Measurements from ENCODE around the gene EXOC4.

Gene EXOC4

DNA sequence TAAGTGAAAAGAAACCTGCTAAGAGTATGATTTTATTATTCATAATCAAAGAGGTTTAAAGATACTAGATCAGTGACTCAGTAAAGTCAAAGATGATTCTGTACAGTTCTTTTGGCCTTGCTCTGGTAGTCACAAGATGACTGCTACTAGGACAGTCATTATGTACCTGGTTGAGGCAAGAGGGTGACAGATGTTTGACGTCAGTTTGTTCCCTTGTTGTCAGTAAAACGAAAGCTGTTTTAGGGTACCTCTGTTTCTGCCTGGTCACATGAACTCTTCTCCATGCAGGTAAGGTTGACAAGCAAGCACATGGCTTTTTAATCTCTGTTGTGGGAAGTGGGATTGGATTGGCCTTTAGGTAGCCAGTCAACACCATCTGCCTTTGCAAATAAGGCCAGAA is 308.0 kb downstream of the EXOC4 start:
- no peak overlapping the region for H3K4me3 Mint-ChIP-seq
- H3K4me1 Mint-ChIP-seq (ENCODE audit: low read depth), result peaks cover 2% of the 10 kb centered on the region
- no peak overlapping the region for H3K27ac Mint-ChIP-seq
- H3K27me3 Mint-ChIP-seq, result no peaks in the 10 kb centered on the region
- DNase-seq, result no peak
- H3K36me3 Mint-ChIP-seq (ENCODE audit: low read depth), result peaks cover 16% of the 10 kb centered on the region
- H3K9me3 Mint-ChIP-seq, result peaks cover 8% of the 10 kb centered on the region

DNA sequence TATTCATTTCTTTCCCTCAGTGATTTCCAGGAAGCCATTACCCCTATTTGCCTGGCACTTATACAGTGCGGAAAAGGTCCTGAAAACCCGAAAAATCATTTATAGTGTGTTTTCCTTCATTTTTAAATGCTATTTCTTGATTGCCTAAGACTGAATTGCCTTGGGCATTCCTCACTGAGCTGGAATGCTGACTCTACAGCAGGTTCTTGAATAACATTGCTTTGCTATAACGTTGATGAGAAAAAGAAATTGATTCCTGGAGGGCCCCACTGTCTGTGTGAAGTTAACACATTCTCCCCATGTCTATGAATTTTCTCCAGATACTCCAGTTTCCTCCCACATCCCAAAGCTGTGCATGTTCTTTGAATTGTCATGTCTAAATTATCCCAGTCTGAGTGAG is 308.5 kb downstream of the EXOC4 start:
- peaks cover 12% of the 10 kb centered on the region for H3K9me3 Mint-ChIP-seq
- H3K27ac Mint-ChIP-seq, result no peak overlapping the region
- no peak overlapping the region for H3K4me3 Mint-ChIP-seq
- peaks cover 20% of the 10 kb centered on the region for H3K36me3 Mint-ChIP-seq (ENCODE audit: low read depth)
- no peaks in the 10 kb centered on the region for H3K4me1 Mint-ChIP-seq (ENCODE audit: low read depth)
- DNase-seq, result no peak
- no peaks in the 10 kb centered on the region for H3K27me3 Mint-ChIP-seq

DNA sequence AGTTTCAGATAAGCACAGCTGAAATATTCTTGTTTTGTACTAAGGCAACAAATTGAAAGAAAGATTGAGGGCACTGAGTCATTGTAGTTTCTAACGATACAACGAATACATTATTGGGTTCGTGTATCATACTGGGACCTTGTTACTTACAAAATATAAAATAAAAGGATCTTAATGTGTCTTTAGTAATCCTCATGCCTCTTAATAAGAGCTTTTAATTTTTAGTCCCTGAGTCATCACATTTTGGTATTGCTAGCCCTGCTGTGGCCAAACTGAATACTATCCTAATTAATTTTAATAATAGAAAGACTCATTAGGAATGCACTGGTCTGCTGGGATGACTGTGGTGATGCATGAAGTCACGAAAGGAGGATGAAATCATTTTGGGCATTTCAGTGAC is 309.7 kb downstream of the EXOC4 start:
- Mint-ChIP-seq H3K4me1 (ENCODE audit: low read depth) (no peaks in the 10 kb centered on the region), H3K27me3 (no peaks in the 10 kb centered on the region)

DNA sequence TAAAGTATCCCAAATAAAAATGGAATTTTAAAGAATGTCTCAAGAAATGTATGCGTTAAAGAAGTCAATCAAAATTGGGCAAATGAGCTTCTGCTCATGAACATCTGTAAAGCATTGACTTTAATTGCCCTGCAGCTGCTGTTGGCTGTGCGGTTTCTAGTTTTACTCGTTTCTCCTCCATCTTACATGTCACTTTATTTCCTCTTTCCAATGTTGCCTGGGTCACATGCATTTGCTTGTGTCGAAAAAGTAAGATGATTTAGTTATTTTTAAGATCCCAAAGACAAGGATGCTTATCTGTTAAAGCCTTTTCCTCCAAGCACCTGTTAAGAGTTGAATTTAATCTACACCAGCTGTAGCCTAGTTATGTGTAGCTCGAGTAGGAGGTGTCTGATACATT is 310.4 kb downstream of the EXOC4 start:
- H3K4me1 Mint-ChIP-seq (ENCODE audit: low read depth), result no peaks in the 10 kb centered on the region
- no peak overlapping the region for H3K4me3 Mint-ChIP-seq
- peaks cover 12% of the 10 kb centered on the region for H3K9me3 Mint-ChIP-seq
- H3K27me3 Mint-ChIP-seq, result no peaks in the 10 kb centered on the region
- no peak for DNase-seq
- no peak overlapping the region for H3K27ac Mint-ChIP-seq
- H3K36me3 Mint-ChIP-seq (ENCODE audit: low read depth), result peaks cover 23% of the 10 kb centered on the region

More for the DNA sequence above, 309.7 kb downstream of the EXOC4 start:
- Mint-ChIP-seq H3K36me3 (ENCODE audit: low read depth) (peaks cover 23% of the 10 kb centered on the region), H3K27ac (no peak overlapping the region), H3K9me3 (peaks cover 12% of the 10 kb centered on the region), H3K4me3 (no peak overlapping the region)
- DNase-seq, result no peak

DNA sequence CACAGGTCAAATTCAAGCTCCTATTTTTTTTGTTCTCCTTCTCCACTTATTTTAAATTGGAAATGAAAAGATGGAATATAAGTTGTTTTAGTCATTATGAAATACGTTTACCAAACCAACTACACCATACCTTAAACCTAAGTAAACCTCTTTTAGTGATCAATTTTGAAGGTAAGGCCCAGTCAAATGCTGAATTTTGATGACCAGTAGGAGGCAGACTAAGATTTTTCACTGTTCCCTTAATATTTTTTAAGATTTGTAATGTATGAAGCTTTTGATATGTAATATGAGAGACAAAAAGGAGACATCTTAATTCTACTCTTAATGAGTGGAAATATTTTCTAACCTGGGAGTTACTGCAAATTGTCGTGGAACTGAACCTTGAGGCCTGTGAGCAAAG is 311.6 kb downstream of the EXOC4 start:
- Mint-ChIP-seq H3K9me3 (peaks cover 12% of the 10 kb centered on the region), H3K36me3 (ENCODE audit: low read depth) (peaks cover 23% of the 10 kb centered on the region), H3K27ac (no peak overlapping the region), H3K27me3 (no peaks in the 10 kb centered on the region), H3K4me3 (no peak overlapping the region), H3K4me1 (ENCODE audit: low read depth) (no peaks in the 10 kb centered on the region)
- no peak for DNase-seq

DNA sequence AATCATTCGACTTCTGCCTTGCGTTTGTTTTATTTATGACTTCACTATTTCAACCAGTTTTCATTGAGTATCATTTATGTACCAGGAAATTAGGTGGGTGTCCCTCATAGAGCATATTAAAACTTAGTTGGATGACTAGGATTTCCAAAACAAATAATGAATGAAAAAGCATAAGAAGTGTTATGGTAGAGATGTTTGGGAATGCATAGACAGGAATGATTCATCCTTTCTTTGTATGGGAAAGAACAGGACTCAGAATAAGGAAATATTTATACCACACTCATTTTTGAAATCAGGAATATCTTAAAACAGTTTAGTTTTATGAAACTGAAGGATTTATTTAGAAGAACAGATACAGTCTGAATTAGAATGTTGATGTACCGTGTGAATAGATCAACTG is 315.7 kb downstream of the EXOC4 start:
- H3K4me1 Mint-ChIP-seq (ENCODE audit: low read depth), result peaks cover 7% of the 10 kb centered on the region
- H3K27ac Mint-ChIP-seq, result no peak overlapping the region
- DNase-seq, result no peak

DNA sequence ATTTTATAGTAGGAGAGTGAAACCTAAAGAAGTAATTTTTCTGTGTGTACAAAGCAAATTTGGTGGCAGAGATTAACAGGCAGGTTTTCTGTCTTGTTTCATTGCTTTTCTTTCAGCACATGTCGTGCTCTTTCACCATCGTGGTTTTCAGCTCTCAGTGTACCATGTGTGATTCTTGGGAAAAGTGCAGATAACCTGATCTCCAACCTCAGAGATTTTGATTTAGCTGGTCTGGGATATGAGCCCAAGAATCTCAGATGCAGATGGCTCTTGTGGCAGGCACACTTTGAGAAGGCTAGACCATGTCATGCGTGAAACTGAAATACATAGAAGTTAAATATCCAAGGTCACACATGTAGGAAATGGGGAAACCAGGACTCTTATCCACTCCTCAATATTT is 317.4 kb downstream of the EXOC4 start:
- no peaks in the 10 kb centered on the region for H3K27me3 Mint-ChIP-seq
- no peak overlapping the region for H3K27ac Mint-ChIP-seq
- peaks cover 11% of the 10 kb centered on the region for H3K36me3 Mint-ChIP-seq (ENCODE audit: low read depth)
- DNase-seq, result no peak
- no peak overlapping the region for H3K4me3 Mint-ChIP-seq
- peaks cover 7% of the 10 kb centered on the region for H3K9me3 Mint-ChIP-seq
- H3K4me1 Mint-ChIP-seq (ENCODE audit: low read depth), result peaks cover 7% of the 10 kb centered on the region

More for the DNA sequence above, 315.7 kb downstream of the EXOC4 start:
- Mint-ChIP-seq H3K36me3 (ENCODE audit: low read depth) (peaks cover 18% of the 10 kb centered on the region), H3K4me3 (no peak overlapping the region), H3K27me3 (no peaks in the 10 kb centered on the region), H3K9me3 (peaks cover 10% of the 10 kb centered on the region)

DNA sequence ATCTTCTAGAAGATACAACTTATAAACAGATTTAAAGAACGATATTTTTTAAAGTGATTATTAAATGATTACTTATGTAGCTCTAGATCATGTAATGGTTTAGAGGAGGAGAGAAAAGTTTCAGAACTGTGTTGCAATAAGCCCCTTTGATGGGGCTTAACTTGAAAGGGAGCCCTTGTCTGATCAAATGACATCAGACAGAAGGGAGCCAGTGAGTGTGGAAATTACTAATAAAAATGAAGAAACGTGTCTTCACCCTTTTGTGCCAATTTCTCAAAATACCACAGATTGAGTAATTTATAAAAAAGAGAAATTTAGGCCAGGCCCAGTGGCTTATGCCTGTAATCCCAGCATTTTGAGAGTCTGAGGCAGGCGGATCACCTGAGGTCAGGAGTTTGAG is 318.2 kb downstream of the EXOC4 start:
- DNase-seq, result no peak
- Mint-ChIP-seq H3K4me3 (no peak overlapping the region), H3K9me3 (peaks cover 4% of the 10 kb centered on the region), H3K4me1 (ENCODE audit: low read depth) (peaks cover 7% of the 10 kb centered on the region), H3K27me3 (no peaks in the 10 kb centered on the region), H3K27ac (no peak overlapping the region), H3K36me3 (ENCODE audit: low read depth) (peaks cover 7% of the 10 kb centered on the region)

DNA sequence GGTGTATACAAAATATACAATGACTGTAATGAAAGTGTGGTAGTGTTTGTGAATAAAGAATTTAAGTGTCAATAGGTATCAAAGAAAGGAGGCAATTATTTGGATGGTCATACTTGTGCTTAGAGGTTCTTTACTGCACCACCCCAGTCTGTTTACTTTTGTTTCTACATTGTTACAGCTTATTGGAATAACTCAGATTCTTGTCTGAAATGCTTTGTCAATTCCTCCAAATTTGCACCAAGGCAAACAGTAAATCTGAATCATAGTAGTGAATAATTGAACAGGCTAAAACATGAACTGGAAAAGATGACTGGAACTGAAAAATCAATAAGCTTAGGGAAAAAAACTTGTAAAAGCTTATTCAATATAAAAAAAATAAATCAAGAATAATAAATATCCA is 319.2 kb downstream of the EXOC4 start:
- Mint-ChIP-seq H3K4me3 (no peak overlapping the region), H3K9me3 (no peaks in the 10 kb centered on the region)

DNA sequence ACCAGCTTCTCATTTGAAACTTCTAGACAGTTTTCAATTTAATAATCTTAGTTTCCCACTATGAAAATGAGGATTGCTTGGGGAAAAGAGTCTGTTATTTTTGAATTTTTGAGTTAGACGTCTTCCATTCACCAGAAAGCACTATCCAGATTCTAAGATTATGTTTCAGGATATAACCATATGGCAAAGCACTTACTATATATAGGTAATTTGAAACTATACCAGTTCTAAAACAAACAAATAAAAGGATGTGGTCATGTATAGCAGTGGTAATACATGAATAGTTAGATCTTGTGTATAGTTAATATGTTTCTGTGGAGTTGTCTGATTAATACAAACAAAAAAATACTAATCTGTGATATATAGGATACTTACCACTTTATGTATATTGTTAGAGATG is 320.0 kb downstream of the EXOC4 start:
- Mint-ChIP-seq H3K9me3 (no peaks in the 10 kb centered on the region), H3K27ac (no peak overlapping the region), H3K36me3 (ENCODE audit: low read depth) (no peaks in the 10 kb centered on the region), H3K27me3 (no peaks in the 10 kb centered on the region), H3K4me3 (no peak overlapping the region), H3K4me1 (ENCODE audit: low read depth) (peaks cover 7% of the 10 kb centered on the region)
- no peak for DNase-seq

More for the DNA sequence above, 319.2 kb downstream of the EXOC4 start:
- Mint-ChIP-seq H3K4me1 (ENCODE audit: low read depth) (peaks cover 7% of the 10 kb centered on the region), H3K27ac (no peak overlapping the region), H3K27me3 (no peaks in the 10 kb centered on the region), H3K36me3 (ENCODE audit: low read depth) (peaks cover 3% of the 10 kb centered on the region)
- no peak for DNase-seq

DNA sequence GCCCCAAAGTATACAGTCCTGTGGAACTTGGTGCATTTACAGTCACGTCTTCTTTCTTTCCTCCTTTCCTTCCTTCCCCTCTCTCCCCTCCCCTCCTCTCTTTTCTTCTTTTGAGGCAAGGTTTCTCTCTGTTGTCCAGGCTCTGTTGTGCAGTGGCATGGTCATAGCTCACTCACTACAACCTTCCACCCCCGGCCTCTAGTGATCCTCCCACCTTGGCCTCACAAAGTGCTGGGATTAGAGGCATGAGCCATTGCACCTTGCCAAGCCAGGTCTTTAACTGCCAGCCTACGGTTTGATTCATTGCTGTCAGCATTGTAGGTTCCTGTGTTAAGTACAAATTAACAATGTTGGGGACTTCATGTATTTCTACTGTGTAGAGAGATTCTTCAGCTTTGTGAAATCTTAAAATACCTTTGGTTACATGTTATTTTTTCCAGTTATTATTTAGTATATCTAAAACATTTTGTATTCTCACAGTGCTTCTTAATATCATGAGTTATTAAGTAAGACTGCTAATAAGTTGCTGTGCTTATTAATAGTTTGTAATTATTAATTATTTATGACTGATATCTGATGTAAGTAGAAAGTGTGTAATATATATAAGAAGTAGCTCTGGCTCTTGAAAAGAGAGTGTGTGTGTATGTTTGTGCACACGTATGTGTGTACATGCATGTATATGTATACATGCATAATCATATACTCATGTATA is 320.8 kb downstream of the EXOC4 start:
- Mint-ChIP-seq H3K27ac (no peak overlapping the region), H3K4me3 (no peak overlapping the region), H3K27me3 (no peaks in the 10 kb centered on the region), H3K36me3 (ENCODE audit: low read depth) (peaks cover 1% of the 10 kb centered on the region), H3K9me3 (no peaks in the 10 kb centered on the region), H3K4me1 (ENCODE audit: low read depth) (peaks cover 7% of the 10 kb centered on the region)
- no peak for DNase-seq

DNA sequence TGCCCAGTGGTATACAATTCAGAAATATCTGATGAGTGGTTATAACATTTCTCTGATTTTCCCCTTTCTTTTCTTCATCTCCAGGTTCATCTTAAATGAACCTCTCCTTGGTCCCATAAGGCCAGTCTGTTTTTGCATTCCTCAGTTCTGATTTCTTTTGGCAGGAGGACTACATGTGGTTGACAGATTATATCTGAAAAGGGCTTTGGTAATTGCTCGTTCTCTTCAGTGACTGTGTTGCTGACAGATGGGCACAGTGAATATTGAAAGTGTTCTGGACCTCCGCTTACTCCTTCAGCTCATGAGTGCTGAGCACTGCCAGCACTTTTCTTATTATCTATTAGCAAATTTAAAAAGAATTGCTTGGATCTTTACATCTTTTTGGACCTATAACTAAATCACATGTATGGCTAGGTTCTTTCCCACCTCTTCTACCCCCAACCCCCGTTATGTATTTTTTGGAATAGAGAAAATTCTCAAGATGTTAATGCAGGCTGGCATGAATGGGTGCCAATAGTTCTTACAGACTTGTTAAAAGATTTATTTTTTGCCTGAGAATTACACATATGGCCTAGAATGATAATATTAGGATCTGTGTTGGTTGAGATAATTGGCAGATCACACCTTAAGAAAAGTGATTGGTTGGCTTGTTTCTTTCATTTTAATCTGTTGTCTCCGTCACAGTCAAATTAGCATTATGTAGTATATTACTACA is 323.0 kb downstream of the EXOC4 start:
- Mint-ChIP-seq H3K36me3 (ENCODE audit: low read depth) (peaks cover 19% of the 10 kb centered on the region), H3K9me3 (no peaks in the 10 kb centered on the region), H3K4me1 (ENCODE audit: low read depth) (peaks cover 7% of the 10 kb centered on the region), H3K27me3 (no peaks in the 10 kb centered on the region), H3K4me3 (no peak overlapping the region), H3K27ac (no peak overlapping the region)
- DNase-seq, result no peak

DNA sequence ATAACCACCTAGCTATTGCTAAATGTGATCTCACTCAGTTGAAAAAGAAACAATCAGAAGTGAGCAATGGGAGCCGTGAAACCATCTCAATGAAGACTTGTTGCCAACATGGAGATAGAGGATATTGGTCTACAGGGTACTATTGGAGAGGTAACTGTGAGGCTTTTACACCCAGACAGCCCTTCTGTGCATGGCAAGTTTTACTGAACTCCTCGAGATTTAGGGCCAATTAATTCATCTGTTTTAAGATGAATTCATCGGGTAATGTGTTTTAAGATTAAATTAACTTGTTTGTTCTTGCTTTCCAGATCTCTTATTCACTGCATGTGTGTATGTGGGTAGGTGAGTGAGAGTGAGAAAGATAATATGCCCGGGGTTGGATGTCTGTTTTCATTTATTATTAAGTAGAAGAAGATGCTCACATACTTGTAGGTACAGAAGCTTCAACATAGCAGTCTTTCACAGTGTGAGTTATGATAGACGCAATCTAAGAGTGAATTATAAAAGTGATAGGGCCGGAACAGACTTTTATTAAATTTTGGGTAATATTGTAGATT is 323.8 kb downstream of the EXOC4 start:
- Mint-ChIP-seq H3K4me1 (ENCODE audit: low read depth) (peaks cover 5% of the 10 kb centered on the region), H3K9me3 (no peaks in the 10 kb centered on the region), H3K4me3 (no peak overlapping the region), H3K27ac (no peak overlapping the region), H3K27me3 (no peaks in the 10 kb centered on the region), H3K36me3 (ENCODE audit: low read depth) (peaks cover 24% of the 10 kb centered on the region)
- DNase-seq, result no peak

DNA sequence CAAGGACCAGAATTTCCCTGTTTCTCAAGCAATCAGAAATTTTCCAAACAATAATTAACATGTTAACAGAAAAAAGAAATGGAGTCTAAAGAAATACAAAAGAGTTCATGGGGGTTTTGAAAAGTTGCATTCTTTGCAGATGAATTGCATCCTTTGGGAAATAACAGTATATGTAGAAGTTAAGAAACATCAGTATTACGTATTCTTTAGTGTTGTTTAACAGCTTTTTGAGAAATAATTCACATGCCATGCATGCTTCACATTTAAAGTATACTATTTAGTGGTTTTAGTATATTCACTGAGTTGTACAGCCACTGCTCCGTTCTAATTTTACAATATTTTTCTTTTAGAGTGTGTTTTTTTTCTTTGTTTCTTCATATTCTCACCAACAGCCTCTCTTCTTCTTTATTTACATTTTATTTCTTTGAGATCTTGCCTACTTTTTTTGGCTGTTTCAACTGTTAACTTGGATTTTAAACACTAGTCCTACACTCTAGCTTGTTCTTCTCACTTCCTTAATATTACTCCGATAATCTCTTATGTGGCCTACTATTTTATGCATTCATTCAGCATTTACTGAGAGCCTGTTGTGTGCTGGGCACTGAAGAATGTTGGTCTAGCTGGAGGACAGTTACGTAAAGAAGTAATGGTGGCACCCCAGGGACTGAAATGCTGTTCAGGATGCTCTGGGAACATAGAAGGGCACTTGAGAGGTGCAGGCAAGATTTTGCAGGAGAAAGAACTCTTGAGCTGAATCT is 330.1 kb downstream of the EXOC4 start:
- peaks cover 2% of the 10 kb centered on the region for H3K4me1 Mint-ChIP-seq (ENCODE audit: low read depth)
- H3K36me3 Mint-ChIP-seq (ENCODE audit: low read depth), result peaks cover 51% of the 10 kb centered on the region
- no peaks in the 10 kb centered on the region for H3K27me3 Mint-ChIP-seq
- H3K27ac Mint-ChIP-seq, result no peak overlapping the region
- peaks cover 7% of the 10 kb centered on the region for H3K9me3 Mint-ChIP-seq
- no peak overlapping the region for H3K4me3 Mint-ChIP-seq
- no peak for DNase-seq

All from activated T-cell treated with anti-CD3 and anti-CD28 coated beads, Interleukin-2, amount 50 U/mL, for 24 hours (primary cell).